Suprapubic skin (tissue), 3 donors: ENCODE results near the gene NFATC2.

ENCODE experiments used
- POLR2A ChIP-seq, 2 donors: fragments of 450-650 bp; IDR thresholded peaks; one replicate each; pipeline ENCODE4 v1.6.1; 2017; ENCODE audit warnings: antibody characterized with exemption in 2 of 2, mild to moderate bottlenecking in 2 of 2, moderate library complexity in 2 of 2
- TF ChIP-seq, protein P1 (sequence below), 2 donors: fragments of 200-600 bp in 1 of 2; fragments of 450-650 bp in 1 of 2; sonication (generic) in 1 of 2; IDR thresholded peaks; one replicate each; pipeline ENCODE4 v1.5.1; 2016 to 2019; ENCODE audit warnings: antibody characterized with exemption in 2 of 2, mild to moderate bottlenecking in 1 of 2, moderate library complexity in 1 of 2

DNA sequence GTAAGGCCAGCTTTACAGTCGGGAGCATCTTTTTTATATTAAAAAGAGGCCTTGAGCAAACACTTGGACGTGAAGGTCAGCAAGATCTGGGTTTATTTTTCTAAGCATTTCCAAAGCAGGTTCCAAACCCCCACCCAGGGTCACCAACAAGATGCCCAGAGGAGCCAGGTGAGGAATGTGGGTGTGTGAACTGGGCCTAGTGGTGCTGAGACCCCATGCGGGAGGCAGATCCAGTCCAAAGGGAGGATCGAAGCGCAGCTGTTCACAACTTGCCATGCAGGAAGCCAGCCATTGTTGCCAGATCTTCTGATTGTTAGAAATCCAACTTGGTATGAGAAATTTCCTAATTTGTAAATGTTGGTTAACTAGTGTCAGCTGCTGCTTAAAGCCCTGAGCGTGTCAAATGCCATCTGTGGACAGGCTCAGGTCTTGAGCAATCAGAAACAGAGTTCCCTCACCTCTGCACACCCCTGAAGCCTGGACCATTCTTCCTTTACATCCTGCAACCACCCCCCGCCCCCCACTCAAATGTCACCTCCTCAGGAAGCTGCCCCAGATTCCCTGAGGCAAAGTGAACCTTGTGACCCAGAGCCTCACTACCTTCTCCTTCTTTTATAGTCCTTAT lies 46.5 kb downstream of the NFATC2 start:
- TF ChIP-seq, protein P1, sequence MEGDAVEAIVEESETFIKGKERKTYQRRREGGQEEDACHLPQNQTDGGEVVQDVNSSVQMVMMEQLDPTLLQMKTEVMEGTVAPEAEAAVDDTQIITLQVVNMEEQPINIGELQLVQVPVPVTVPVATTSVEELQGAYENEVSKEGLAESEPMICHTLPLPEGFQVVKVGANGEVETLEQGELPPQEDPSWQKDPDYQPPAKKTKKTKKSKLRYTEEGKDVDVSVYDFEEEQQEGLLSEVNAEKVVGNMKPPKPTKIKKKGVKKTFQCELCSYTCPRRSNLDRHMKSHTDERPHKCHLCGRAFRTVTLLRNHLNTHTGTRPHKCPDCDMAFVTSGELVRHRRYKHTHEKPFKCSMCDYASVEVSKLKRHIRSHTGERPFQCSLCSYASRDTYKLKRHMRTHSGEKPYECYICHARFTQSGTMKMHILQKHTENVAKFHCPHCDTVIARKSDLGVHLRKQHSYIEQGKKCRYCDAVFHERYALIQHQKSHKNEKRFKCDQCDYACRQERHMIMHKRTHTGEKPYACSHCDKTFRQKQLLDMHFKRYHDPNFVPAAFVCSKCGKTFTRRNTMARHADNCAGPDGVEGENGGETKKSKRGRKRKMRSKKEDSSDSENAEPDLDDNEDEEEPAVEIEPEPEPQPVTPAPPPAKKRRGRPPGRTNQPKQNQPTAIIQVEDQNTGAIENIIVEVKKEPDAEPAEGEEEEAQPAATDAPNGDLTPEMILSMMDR (IDR thresholded peaks at IDR 0.05) = no peak
- no peak for TF ChIP-seq POLR2A (IDR thresholded peaks at IDR 0.05)
